HG03108 (cell line): Measurements from ENCODE around the gene TRIM10.
"Not testable (repeated sequence)": the region's sequence is repeated elsewhere in the genome, so short reads cannot be mapped to it uniquely, and the experiment has no call there.

Experiments used
- ATAC-seq: cut with Tn5 transposase; IDR thresholded peaks from one replicate; pipeline ENCODE4 v1.9.1; 2021; ENCODE audit warnings: moderate library complexity; ENCODE audit not compliant: unreplicated experiment

Gene TRIM10

DNA sequence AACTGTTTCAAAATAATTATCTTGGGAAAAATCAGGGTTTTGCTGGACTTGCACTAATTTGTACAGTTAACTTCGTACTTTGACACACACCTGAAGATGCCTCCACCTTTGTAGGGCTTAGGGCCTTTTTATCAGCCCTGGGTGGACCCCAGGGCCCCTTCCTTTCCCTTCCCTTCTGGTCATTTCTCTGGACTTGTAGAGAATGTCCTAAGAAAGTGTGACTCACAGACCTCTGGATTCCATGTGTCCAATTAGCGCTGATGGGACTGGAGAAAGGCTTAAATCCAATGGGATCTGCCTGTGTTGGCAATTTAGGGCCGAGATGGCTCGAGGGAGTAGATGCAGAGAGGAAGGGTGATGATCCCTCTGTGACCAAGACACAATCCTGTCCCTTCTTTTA is 11.7 kb upstream of the TRIM10 start:
- ATAC-seq = no peak

DNA sequence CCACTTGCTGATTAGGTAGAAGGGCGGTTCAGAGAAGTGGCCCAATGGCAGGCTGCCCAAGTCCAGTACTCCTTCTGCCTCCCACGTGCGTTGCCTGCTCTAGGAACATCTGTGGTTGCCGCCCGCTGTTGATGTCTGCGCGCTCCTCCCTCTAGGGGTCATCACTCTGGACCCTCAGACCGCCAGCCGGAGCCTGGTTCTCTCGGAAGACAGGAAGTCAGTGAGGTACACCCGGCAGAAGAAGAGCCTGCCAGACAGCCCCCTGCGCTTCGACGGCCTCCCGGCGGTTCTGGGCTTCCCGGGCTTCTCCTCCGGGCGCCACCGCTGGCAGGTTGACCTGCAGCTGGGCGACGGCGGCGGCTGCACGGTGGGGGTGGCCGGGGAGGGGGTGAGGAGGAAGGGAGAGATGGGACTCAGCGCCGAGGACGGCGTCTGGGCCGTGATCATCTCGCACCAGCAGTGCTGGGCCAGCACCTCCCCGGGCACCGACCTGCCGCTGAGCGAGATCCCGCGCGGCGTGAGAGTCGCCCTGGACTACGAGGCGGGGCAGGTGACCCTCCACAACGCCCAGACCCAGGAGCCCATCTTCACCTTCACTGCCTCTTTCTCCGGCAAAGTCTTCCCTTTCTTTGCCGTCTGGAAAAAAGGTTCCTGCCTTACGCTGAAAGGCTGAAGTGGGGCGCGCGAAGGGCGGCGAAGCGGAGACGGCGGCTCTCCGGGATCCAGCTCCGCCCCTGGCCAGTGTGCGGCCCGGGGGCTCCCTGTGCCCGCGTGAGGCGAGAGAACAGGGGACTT is 10.9 kb upstream of the TRIM10 start:
- ATAC-seq = no peak

DNA sequence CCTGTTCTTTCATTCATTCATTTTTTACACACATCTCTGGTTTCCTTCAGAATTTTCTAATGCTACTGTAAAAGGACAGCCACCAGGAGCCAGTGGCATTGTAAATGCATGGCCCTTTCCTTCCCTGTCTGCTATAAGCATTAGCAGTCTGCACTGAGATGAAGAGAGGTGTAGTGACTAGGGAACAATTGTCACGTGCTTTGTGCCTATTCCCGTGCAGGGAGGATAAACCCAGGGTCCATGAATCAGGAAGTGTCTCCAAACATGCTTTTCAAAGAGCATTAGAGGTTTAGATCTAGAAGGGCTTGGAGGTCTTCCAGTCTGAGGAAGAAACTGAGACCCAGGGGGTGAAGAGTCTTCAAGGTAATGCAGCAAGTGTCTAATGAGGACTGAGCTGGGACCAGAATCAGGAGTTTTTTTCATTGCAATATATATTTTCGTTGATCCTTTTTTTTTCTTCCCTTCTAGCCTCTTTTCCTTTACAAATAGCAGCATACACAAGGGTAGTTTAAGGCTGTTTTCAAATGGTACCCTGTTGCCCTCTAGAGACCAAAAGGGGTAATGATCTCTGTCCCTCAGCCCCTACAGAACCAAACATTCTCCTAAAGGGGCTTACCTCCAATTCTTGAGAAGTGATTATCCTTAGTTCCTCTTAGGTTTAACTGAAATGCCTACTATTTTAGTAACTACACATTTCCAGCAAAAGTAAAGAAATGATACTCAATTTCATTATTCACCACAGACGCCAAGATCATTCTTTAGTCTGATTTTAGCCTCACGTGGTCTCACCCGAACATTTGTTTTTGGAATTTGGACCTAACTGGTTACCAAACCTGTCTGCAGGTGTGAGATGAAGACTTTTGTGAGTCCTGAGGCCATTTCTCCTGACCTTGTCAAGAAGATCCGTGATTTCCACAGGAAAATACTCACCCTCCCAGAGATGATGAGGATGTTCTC is 8.9 kb upstream of the TRIM10 start:
- ATAC-seq = no peak

DNA sequence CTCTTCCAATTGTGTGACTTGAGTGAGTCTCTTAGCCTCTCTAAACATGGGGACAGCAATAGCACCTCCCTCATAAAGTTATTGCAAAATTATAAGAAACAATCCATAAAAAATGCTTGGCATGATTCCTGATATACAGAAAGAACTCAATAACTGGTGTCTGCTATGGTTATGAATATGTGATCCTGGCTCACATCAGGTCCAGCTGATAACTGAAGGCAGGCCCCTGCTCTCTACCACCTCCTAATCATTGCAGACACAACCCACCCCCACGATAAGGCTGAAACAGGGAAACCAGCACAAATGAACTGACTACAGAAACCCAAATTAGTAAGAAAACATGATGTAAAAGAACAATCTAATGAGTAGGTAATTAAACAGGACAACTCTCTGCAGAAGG is 7.7 kb upstream of the TRIM10 start:
- ATAC-seq = no peak

DNA sequence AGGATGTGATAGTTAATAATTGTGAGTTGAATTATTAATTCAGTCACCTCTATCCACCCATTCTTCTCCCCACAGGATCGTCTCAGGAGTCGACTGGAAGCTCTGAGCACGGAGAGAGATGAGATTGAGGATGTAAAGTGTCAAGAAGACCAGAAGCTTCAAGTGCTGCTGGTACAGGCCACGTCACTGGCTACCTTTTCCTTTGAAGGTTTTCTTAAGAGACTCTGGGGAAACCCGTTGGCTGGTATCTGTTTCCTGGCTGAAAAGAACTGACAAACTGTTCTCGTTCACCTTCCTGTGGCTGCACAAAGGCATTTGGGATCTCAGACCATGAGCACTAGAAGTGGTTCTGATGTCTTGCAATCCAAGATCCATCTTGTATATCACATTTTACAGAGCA is 6.1 kb upstream of the TRIM10 start:
- ATAC-seq = no peak

DNA sequence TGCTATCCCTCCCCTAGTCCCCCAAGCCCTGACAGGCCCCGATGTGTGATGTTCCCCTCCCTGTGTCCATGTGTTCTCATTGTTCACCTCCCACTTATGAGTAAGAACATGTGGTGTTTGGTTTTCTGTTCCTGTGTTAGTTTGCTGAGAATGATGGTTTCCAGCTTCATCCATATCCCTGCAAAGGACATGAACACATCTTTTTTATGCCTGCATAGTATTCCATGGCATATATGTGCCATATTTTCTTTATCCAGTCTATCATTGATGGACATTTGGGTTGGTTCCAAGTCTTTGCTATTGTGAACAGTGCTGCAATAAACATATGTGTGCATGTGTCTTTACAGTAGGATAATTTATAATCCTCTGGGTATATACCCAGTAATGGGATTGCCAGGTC is 4.2 kb upstream of the TRIM10 start:
- not testable (repeated sequence) for ATAC-seq

DNA sequence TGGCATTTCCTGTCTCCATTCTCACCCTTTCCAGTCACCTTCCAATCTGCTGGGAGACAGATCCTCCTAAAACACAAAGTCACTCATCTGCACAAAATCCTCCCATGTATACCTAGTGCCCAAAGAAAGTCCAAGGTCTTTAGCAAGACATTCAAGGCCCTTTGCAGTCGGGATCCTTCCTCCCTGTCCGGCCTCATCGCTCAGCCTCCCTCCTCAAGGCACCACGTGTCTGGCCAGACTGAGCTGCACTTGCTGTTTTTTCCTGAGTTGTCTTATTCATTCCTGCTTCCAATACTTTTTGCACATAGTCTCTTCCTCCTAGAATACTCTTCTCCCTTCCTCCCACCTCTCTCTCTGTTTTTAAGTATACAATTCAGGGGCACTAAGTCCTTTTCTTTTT is 3.7 kb upstream of the TRIM10 start:
- no peak for ATAC-seq

DNA sequence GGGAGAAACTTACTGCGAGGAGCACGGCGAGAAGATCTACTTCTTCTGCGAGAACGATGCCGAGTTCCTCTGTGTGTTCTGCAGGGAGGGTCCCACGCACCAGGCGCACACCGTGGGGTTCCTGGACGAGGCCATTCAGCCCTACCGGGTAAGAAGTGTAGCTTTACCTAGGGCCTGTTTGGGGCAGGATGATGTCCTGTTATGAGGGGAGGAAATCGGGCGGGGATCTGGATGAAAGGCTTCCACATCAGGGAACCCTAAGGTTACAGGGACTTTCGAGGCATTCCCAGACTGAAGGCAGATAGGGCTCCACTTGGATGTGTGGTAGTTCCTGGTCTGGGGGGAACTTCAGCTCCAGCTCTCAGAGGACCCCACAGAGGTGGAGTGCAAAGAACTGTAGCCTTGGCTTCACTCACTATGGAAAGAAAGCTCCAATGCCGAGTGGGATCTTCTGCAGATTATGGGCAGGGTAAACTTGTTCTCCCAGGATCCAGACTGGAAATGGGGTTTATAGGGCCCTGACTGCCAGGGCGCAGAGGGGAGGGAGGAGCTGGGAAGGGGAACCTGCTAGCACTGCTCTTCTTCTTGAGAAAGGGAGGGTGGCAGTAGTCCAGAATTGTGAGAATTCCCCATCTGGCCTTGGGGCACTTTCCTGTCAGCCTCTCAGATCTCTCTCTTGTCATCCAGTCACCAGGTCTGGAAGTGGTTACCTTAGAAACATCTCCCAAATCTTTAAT is 3.1 kb upstream of the TRIM10 start:
- no peak for ATAC-seq

DNA sequence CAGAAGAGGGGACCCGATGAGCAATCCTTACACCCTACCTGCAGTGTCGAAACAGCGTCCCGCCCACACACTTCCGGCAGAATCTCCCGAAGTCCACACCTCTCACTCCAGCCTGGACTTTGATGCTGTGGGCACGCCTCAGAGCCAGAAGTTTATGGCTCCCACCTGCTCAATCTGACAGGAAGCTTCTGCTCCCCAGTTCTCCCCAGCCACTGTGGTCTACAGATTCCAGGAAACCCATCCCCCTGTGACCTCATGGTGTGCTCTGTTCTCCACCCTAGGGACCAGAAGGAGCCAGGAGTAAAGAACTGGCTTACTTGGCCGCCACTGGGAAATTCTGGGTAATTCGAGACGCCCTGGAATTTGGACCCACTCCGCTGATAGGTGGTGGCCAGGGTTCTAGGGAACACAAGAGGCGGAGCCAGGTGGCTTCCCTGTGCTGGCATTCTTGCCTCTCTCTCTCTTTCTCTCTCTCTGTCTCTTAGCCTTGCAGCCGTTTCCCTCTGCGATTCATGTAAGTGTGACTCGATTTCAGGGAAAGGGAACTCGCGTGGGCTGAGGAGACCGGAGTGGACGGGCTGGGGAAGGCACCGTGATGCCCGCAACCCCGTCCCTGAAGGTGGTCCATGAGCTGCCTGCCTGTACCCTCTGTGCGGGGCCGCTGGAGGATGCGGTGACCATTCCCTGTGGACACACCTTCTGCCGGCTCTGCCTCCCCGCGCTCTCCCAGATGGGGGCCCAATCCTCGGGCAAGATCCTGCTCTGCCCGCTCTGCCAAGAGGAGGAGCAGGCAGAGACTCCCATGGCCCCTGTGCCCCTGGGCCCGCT is 2.3 kb upstream of the TRIM10 start, which contains the start of gene TRIM15:
TSS of gene TRIM15 (plus strand) at position 457 of the 828 bp plus-strand sequence. CDS start at position 596, 139 bp downstream.
- ATAC-seq = no peak

DNA sequence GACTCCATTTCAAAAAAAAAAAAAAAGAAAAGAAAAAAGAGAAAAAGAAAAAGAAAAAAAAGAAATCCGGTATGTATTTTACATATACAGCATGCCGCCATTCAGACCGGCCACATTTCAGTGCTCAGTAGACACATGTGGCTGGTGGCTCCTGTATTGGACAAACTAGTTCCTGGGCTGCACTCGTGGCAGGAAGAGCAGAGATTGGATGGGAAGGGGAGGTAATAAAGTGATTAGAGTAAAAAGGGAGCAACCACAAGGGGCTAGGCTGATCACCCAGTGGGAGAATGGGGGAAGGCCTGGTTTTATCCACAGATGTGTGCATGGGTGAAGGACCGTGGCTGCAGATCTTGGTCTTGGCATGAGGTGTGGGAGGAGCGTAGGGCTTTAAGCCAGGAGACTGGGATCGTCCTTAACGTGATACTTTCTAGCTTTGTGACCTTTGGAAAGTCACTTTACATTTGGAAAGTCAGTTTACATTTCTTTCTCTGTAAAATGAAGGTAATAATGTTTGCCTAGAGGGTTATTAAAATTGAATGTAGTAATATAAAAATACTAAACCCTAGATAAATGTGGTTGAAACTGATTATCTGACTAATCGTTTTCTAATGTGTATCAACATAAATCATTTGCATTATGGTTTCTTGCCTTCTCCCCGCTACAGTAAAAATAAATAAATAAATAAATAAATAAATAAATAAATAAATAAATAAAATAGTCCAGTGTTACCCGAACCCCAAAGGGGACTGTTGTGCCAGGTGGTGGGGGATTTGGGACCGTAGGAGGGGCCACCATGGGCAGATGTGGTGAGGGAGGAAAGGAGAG is 1.5 kb upstream of the TRIM10 start:
- ATAC-seq = no peak

DNA sequence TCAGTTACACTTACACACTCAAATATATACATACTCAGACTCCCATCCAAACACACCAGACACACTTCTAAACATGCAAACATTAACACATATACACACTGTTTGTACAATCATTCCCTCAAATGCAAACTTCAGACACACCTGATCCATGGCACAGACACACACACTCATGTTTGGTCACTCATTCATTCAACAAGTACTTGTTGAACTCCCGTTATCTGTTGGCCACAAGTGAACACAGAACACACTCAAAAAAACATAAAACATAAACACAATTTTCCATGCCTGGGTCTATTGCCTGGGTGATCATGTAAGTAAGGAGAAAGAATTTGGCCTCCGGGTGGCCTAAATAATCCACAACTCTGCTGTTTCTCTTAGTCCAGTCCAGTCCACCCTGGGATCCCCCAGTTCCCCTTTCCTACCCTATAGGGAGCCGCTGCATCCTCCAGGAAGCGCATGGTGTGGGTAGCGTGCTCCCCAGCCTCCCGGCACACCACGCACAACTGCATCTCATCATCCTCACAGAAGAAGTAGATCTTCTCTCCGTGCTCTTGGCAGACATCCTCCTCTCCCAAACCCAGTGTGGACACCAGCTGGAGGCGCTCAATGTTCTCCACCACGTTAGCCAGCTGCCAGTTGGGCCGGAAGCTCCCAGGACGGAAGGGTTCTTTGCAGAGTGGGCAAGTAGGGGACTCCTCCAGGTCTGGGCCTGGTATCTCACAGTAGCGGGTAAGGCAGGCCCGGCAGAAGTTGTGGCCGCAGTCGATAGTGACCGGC is 815 bp downstream of the TRIM10 start:
- ATAC-seq = no peak

DNA sequence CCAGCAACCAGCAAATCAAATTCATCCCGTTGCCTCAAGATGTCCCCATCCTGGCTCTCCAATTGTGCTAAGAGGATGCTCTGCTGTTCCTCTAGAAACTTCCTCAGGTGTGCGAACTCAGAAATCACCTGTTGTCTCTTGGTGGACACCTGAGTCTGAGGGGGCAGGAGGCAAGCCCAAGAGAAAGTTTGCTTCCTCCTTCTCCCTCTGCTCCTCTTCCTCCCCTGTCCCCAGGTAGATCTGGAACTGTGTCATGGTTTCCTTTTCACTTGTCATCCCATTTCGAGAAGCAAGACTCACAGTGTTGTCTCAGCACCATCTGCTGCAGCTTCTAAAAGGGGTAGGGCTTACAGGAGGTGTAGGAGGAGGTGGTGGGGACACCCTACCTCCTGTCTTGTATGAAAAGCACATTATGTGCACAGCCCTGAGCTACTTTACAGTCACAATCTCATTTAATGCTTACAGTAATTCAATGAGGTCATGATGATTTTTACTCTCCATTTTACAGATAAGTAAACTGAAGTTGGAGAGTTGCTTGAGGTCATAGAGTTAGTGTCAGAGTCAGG is 2.5 kb downstream of the TRIM10 start:
- no peak for ATAC-seq

DNA sequence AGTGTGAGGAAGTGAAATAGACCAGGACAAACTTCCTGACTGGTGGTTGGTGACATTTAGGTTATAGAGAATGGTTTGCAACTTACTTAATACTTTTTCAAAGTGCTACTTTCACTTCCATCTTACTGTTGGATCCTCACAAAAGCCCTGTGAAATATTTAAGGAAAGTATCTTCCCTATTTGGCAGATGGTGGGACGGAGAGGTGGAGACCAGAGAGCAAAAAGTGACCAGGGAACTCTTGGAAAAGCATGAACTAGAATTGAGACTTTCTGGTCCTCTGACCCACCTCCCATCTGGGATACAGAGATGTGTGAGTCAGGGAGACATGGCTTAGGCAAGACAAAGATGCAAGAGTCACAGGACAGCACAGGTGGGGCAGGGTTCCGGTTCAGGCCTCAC is 3.0 kb downstream of the TRIM10 start:
- ATAC-seq = no peak

DNA sequence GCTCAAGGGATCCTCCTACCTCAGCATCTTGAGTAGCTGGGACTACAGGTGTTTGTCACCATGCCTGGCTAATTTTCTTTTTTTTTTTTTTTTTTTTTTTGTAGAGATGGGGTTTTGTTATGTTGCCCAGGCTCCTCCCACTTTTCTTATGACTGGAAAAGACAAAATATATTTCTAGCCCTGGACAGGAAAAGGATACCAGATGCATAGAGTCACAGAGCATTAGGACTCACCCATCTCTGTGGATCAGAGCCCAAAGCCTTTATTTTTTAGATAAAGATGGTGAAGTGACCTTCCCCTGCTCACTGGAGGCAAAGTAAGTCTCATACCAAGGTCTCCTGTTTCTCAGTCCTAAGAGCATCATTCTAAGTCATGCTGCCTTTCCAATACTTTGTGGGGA is 3.4 kb downstream of the TRIM10 start:
- ATAC-seq = no peak

DNA sequence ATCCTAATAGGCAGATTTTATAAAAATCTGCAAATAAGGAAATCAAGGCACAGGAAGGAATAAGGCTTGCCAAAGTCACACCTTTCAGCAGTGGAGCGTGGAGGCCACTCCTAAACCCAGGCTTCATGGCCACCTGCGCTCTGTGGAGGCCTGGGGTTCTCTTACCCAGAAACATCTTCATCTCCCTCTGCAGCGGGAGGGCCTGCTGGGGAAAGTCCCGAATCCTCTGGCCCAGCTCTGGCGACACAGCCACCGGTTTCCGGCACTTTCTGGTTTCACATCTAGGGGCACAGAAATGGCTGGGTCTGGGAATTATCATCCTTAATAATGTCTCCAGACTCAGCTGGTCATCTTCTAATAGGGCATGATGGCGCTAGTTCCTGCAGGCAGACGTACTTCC is 4.2 kb downstream of the TRIM10 start:
- ATAC-seq = no peak

DNA sequence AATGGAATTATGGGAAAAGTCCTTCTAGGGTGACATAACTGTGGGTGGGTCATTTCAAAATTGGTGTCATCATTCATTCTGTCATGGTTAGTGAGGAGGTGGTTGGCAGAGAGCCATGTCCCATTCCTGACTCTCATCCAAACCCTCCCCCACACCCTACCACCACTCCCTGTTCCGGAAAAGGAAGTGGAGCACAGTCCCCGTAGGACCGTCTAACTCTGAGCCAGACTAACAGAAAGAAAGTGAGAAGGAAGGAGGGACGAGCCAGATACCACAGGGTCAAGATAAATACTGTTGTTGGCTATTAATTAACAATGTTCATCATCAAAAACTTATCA is 4.8 kb downstream of the TRIM10 start:
- ATAC-seq = no peak

DNA sequence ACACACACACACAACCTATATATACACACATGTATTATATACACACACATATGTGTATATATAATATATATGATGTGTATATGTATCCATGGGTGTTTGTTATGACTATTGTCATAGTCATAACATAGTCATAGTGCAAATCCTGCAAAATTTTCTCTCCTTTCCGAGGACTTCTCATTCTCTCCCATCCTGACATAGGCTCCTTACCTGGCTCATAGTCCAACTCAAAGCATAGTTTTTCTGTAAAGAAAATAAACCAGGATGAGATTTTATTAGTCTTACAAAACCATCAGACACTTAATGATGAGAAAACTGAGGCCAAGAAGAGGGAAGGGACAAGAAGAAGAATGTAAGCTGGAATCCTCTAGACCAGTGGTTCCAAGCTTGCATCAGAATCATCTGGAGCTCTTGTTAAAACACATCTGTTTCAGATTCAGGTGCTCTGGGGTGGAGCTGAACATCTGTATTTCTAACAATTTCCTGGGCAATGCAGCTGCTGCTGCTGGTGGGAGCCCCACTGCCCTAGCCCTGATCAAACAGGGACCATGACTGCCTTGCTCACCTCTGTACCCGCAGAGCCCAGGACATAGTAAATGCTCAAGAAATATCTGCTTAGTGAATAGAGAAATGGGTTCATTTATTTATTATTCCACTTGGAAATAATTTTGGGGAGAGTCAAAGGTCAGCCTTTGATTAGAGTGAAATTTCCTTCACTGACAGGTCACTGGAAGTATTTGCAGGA is 5.3 kb downstream of the TRIM10 start:
- no peak for ATAC-seq
